H9 (cell line): ENCODE measurements around the gene KCNE4. TPM values are rescaled to one million over a fixed set of nuclear protein-coding genes. Genes with fewer than 3 reads are reported as not detected.

Experiments used
- DNase-seq: peaks from one replicate; pipeline ENCODE4 v3.0.0-alpha.2; 2017
- H2AFZ ChIP-seq: one replicate; pipeline ENCODE4 v1.6.1; 2013; ENCODE audit warnings: mild to moderate bottlenecking, low read length, control low read depth, moderate library complexity
- H2AK5ac ChIP-seq: 2 replicates; pipeline ENCODE4 v1.6.1; 2013; ENCODE audit warnings: low read length, control low read depth, mixed read lengths; ENCODE audit not compliant: insufficient read length
- H2BK120ac ChIP-seq: one replicate; pipeline ENCODE4 v1.6.1; 2013; ENCODE audit warnings: low read depth, mild to moderate bottlenecking, low read length, control low read depth, inconsistent platforms; ENCODE audit not compliant: poor library complexity, severe bottlenecking
- H2BK12ac ChIP-seq: 2 replicates; pipeline ENCODE4 v1.6.1; 2013; ENCODE audit warnings: low read length, control low read depth, mixed read lengths, low read depth; ENCODE audit not compliant: insufficient read length
- H2BK15ac ChIP-seq: 2 replicates; pipeline ENCODE4 v1.6.1; 2013; ENCODE audit warnings: low read depth, low read length, control low read depth
- H2BK20ac ChIP-seq: one replicate; pipeline ENCODE4 v1.6.1; 2013; ENCODE audit warnings: low read depth, mild to moderate bottlenecking, low read length, control low read depth, inconsistent platforms; ENCODE audit not compliant: poor library complexity, severe bottlenecking
- H2BK5ac ChIP-seq: 2 replicates; pipeline ENCODE4 v1.6.1; 2013; ENCODE audit warnings: low read length, control low read depth, mixed read lengths; ENCODE audit not compliant: insufficient read length
- H3K14ac ChIP-seq: 2 replicates; pipeline ENCODE4 v1.6.1; 2013; ENCODE audit warnings: low read length, control low read depth; ENCODE audit not compliant: insufficient read depth
- H3K18ac ChIP-seq: 2 replicates; pipeline ENCODE4 v1.6.1; 2013; ENCODE audit warnings: low read depth, mild to moderate bottlenecking, mixed read lengths, low read length, control low read depth; ENCODE audit not compliant: insufficient read length
- H3K23ac ChIP-seq: 2 replicates; pipeline ENCODE4 v1.6.1; 2013; ENCODE audit warnings: low read length, control low read depth, mixed read lengths, low read depth; ENCODE audit not compliant: insufficient read length
- H3K23me2 ChIP-seq: 2 replicates; pipeline ENCODE4 v1.6.1; 2013; ENCODE audit warnings: low read depth, mild to moderate bottlenecking, mixed read lengths, low read length, control low read depth; ENCODE audit not compliant: insufficient read length, poor library complexity, severe bottlenecking
- H3K27ac ChIP-seq: 2 replicates; pipeline ENCODE4 v1.5.1; 2013; ENCODE audit warnings: low read length, control low read depth, mixed read lengths, low read depth; ENCODE audit not compliant: insufficient read length
- H3K27me3 ChIP-seq: 2 replicates; pipeline ENCODE4 v1.6.1; 2013; ENCODE audit warnings: low read length, control low read depth, inconsistent platforms; ENCODE audit not compliant: insufficient read depth
- H3K4ac ChIP-seq: 2 replicates; pipeline ENCODE4 v1.6.1; 2013; ENCODE audit warnings: low read depth, mild to moderate bottlenecking, control low read depth, inconsistent platforms, low read length, moderate library complexity
- H3K4me1 ChIP-seq: 2 replicates; pipeline ENCODE4 v1.6.1; 2013; ENCODE audit warnings: low read length, control low read depth, inconsistent platforms; ENCODE audit not compliant: insufficient read depth
- H3K4me2 ChIP-seq: 2 replicates; pipeline ENCODE4 v1.6.1; 2013; ENCODE audit warnings: low read length, control low read depth, mixed read lengths; ENCODE audit not compliant: insufficient read length, insufficient read depth
- H3K56ac ChIP-seq: 2 replicates; pipeline ENCODE4 v1.6.1; 2013; ENCODE audit warnings: low read depth, mild to moderate bottlenecking, mixed read lengths, low read length, control low read depth; ENCODE audit not compliant: insufficient read length
- H3K79me1 ChIP-seq: 2 replicates; pipeline ENCODE4 v1.6.1; 2013; ENCODE audit warnings: low read depth, mild to moderate bottlenecking, moderate library complexity, low read length, control low read depth, inconsistent platforms; ENCODE audit not compliant: insufficient read depth, poor library complexity, severe bottlenecking
- H3K79me2 ChIP-seq: 2 replicates; pipeline ENCODE4 v1.6.1; 2013; ENCODE audit warnings: low read length, control low read depth, inconsistent platforms; ENCODE audit not compliant: insufficient read depth
- H3K9ac ChIP-seq: 2 replicates; pipeline ENCODE4 v1.6.1; 2013; ENCODE audit warnings: low read length, control low read depth, mixed read lengths; ENCODE audit not compliant: insufficient read length; ENCODE audit errors: extremely low read depth
- H3K9me3 ChIP-seq: one replicate; pipeline ENCODE4 v1.6.1; 2013; ENCODE audit warnings: low read depth, low read length, inconsistent platforms; ENCODE audit not compliant: control insufficient read depth
- H3T11ph ChIP-seq: one replicate; pipeline ENCODE4 v1.6.1; 2013; ENCODE audit warnings: mild to moderate bottlenecking, low read length, control low read depth, inconsistent platforms
- H4K20me1 ChIP-seq: one replicate; pipeline ENCODE4 v1.6.1; 2013; ENCODE audit not compliant: control insufficient read depth, insufficient read length, insufficient read depth
- H4K5ac ChIP-seq: 2 replicates; pipeline ENCODE4 v1.6.1; 2013; ENCODE audit warnings: low read depth, mild to moderate bottlenecking, mixed read lengths, low read length, control low read depth; ENCODE audit not compliant: insufficient read length
- H4K8ac ChIP-seq: replicated peaks from 2 replicates; pipeline ENCODE4 v1.6.1; 2013; ENCODE audit warnings: low read length, control low read depth, mixed read lengths, low read depth; ENCODE audit not compliant: insufficient read length
- H4K91ac ChIP-seq: 2 replicates; pipeline ENCODE4 v1.6.1; 2013; ENCODE audit warnings: low read depth, mild to moderate bottlenecking, moderate library complexity, mixed read lengths, low read length, control low read depth; ENCODE audit not compliant: insufficient read length
- H3K27ac Mint-ChIP-seq, 3 experiments: 2 replicates in 2 of 3; 3 replicates in 1 of 3; pipeline ENCODE4 v1.8.0; 2020 to 2021; ENCODE audit warnings: mixed read lengths in 3 of 3, mild to moderate bottlenecking in 1 of 3, moderate library complexity in 1 of 3
- H3K27me3 Mint-ChIP-seq: 2 replicates; pipeline ENCODE4 v1.8.0; 2021; ENCODE audit warnings: low read depth, mild to moderate bottlenecking, moderate library complexity, mixed read lengths
- H3K36me3 Mint-ChIP-seq, 3 experiments: 2 replicates in 2 of 3; 3 replicates in 1 of 3; pipeline ENCODE4 v1.8.0; 2020 to 2021; ENCODE audit warnings: low read depth in 3 of 3, mixed read lengths in 3 of 3; ENCODE audit not compliant: insufficient read depth in 1 of 3
- H3K4me1 Mint-ChIP-seq, 2 experiments: 2 replicates each; pipeline ENCODE4 v1.8.0; 2020; ENCODE audit warnings: mixed read lengths in 2 of 2
- H3K4me3 Mint-ChIP-seq, 2 experiments: 2 replicates in 1 of 2; 3 replicates in 1 of 2; pipeline ENCODE4 v1.8.0; 2020 to 2021; ENCODE audit warnings: mild to moderate bottlenecking in 2 of 2, mixed read lengths in 2 of 2, moderate library complexity in 1 of 2
- H3K9me3 Mint-ChIP-seq, 2 experiments: 2 replicates in 1 of 2; 3 replicates in 1 of 2; pipeline ENCODE4 v1.8.0; 2020; ENCODE audit warnings: mild to moderate bottlenecking in 2 of 2, mixed read lengths in 2 of 2, moderate library complexity in 1 of 2
- WGBS: extraction: QIAGEN DNeasy Blood & Tissue Kit; methylation state at CpG from one replicate; pipeline ENCODE4 v1.1.7; 2013; ENCODE audit warnings: missing lambda C conversion rate, low lambda C conversion rate, mixed read lengths; ENCODE audit not compliant: insufficient read length; ENCODE audit errors: extremely low coverage; 5-methylcytosine and 5-hydroxymethylcytosine counted together
- total RNA-seq: library from RNA; stranded (reverse); gene quantifications from 2 replicates; pipeline ENCODE4 v1.2.1, GENCODE V29; 2021
- TF ChIP-seq, protein P1 (sequence below): fragments of 200-600 bp; sonication (generic); conservative IDR thresholded peaks from 3 replicates; pipeline ENCODE4 v1.8.0; 2021; ENCODE audit warnings: antibody characterized with exemption, mild to moderate bottlenecking

The KCNE4 gene
- total RNA-seq, 1 experiment from 2014 or later = 0.24 TPM

DNA sequence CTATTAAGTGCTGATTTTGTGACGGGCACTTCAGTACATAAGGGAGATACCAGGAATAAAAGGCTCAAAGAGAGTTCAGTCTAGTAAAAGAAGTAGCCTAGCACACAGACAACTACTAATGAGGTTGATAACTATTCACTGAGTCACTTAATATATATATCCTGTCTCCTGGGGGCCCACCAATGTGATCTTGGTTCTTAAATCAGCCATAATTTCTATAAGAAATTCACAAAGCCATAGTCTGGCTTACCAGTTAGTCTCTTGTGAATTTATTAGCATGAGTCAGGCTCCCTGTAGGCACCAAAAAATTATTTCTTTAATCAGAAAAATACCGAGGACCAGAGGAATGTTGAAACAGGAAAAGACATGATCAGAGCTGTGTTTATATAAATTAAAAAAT is 10.4 kb downstream of the KCNE4 start:
- DNase-seq = no peak
- peaks cover 6 to 23% of the 10 kb centered on the region in 2 experiments for H3K4me1 Mint-ChIP-seq

More for the DNA sequence above, 10.4 kb downstream of the KCNE4 start:
- H2BK5ac ChIP-seq = no peak overlapping the region
- H4K91ac ChIP-seq = no peak overlapping the region
- no peak overlapping the region for H3K27ac ChIP-seq
- H3K4ac ChIP-seq = no peak overlapping the region
- no CpG with 5 or more reads among the region's 2 CpGs for WGBS
- H3K4me1 ChIP-seq = no peaks in the 10 kb centered on the region
- H3K4me2 ChIP-seq = no peak overlapping the region
- H2BK12ac ChIP-seq = no peak overlapping the region
- no peak overlapping the region for H2BK120ac ChIP-seq
- no peak overlapping the region for H3T11ph ChIP-seq
- H3K23me2 ChIP-seq = no peaks in the 10 kb centered on the region
- H3K27me3 ChIP-seq = no peaks in the 10 kb centered on the region
- H2BK15ac ChIP-seq = no peak overlapping the region
- H3K9ac ChIP-seq = no peak overlapping the region
- no peaks in the 10 kb centered on the region for H4K20me1 ChIP-seq
- TF ChIP-seq, protein P1, sequence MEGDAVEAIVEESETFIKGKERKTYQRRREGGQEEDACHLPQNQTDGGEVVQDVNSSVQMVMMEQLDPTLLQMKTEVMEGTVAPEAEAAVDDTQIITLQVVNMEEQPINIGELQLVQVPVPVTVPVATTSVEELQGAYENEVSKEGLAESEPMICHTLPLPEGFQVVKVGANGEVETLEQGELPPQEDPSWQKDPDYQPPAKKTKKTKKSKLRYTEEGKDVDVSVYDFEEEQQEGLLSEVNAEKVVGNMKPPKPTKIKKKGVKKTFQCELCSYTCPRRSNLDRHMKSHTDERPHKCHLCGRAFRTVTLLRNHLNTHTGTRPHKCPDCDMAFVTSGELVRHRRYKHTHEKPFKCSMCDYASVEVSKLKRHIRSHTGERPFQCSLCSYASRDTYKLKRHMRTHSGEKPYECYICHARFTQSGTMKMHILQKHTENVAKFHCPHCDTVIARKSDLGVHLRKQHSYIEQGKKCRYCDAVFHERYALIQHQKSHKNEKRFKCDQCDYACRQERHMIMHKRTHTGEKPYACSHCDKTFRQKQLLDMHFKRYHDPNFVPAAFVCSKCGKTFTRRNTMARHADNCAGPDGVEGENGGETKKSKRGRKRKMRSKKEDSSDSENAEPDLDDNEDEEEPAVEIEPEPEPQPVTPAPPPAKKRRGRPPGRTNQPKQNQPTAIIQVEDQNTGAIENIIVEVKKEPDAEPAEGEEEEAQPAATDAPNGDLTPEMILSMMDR = no peak
- H2BK20ac ChIP-seq = no peak overlapping the region
- no peak overlapping the region for H4K8ac ChIP-seq
- no peaks in the 10 kb centered on the region; the same call in 1 of the 2 replicates for H3K27me3 Mint-ChIP-seq
- no peak overlapping the region for H4K5ac ChIP-seq
- no peak overlapping the region for H3K18ac ChIP-seq
- no peaks in the 10 kb centered on the region for H3K79me1 ChIP-seq
- no peak overlapping the region for H3K23ac ChIP-seq
- no peak overlapping the region for H3K4me3 Mint-ChIP-seq
- no peak overlapping the region for H2AFZ ChIP-seq
- peaks cover 0 to 2% of the 10 kb centered on the region in 2 experiments; a peak in 1 of 5 replicates for H3K9me3 Mint-ChIP-seq
- H3K9me3 ChIP-seq = no peaks in the 10 kb centered on the region
- no peaks in the 10 kb centered on the region for H3K79me2 ChIP-seq
- H3K56ac ChIP-seq = no peak overlapping the region
- no peak overlapping the region for H3K27ac Mint-ChIP-seq
- no peaks in the 10 kb centered on the region for H3K36me3 Mint-ChIP-seq
- no peak overlapping the region for H2AK5ac ChIP-seq
- H3K14ac ChIP-seq = no peak overlapping the region
